IPS-20b (cell line): ENCODE data around the gene SLC47A2.

ENCODE experiments used
- H3K27ac ChIP-seq: one replicate; pipeline ENCODE4 v1.5.1; 2013; ENCODE audit warnings: low read length
- H3K27me3 ChIP-seq: 2 replicates; pipeline ENCODE4 v1.6.1; 2013; ENCODE audit warnings: mild to moderate bottlenecking, low read length, inconsistent platforms; ENCODE audit not compliant: insufficient read depth
- H3K36me3 ChIP-seq: 2 replicates; pipeline ENCODE4 v1.6.1; 2013; ENCODE audit warnings: low read depth, mild to moderate bottlenecking, inconsistent platforms, low read length, moderate library complexity; ENCODE audit not compliant: insufficient read depth
- H3K4me1 ChIP-seq: 2 replicates; pipeline ENCODE4 v1.6.1; 2013; ENCODE audit warnings: mild to moderate bottlenecking, control low read depth, inconsistent platforms, low read length, moderate library complexity; ENCODE audit not compliant: insufficient read depth
- H3K4me3 ChIP-seq: 2 replicates; pipeline ENCODE4 v1.5.1; 2013; ENCODE audit warnings: mild to moderate bottlenecking, low read length, inconsistent platforms
- H3K9ac ChIP-seq: 2 replicates; pipeline ENCODE4 v1.6.1; 2013; ENCODE audit warnings: low read depth, mild to moderate bottlenecking, inconsistent platforms, low read length, moderate library complexity
- H3K9me3 ChIP-seq: 2 replicates; pipeline ENCODE4 v1.6.1; 2013; ENCODE audit warnings: mild to moderate bottlenecking, low read depth, low read length, inconsistent platforms; ENCODE audit not compliant: insufficient read depth

The SLC47A2 gene

DNA sequence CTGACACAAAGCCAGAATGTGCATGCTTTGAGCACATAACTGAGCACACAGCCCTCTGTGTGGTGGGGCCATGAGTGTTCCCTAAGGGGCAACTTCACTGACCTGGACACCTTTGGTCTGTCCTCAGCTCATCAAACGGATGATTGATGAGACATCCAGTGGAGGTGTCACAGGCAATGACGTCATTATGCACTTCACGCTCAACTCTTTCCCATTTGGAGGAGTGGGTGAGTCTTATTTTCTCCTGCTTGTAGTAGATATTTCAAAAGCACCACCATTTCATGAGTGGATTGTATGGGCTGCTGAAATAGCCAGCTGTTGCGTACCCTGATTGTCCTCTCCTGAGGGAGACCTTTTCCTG is 51.6 kb downstream of the SLC47A2 start:
- no peaks in the 10 kb centered on the region for H3K27me3 ChIP-seq
- H3K4me3 ChIP-seq: no peak overlapping the region
- H3K9ac ChIP-seq: no peak overlapping the region
- H3K4me1 ChIP-seq: peaks cover 9% of the 10 kb centered on the region; the same call in 1 of the 2 replicates
- H3K36me3 ChIP-seq: peaks cover 52% of the 10 kb centered on the region
- no peak overlapping the region for H3K27ac ChIP-seq
- H3K9me3 ChIP-seq: no peaks in the 10 kb centered on the region

DNA sequence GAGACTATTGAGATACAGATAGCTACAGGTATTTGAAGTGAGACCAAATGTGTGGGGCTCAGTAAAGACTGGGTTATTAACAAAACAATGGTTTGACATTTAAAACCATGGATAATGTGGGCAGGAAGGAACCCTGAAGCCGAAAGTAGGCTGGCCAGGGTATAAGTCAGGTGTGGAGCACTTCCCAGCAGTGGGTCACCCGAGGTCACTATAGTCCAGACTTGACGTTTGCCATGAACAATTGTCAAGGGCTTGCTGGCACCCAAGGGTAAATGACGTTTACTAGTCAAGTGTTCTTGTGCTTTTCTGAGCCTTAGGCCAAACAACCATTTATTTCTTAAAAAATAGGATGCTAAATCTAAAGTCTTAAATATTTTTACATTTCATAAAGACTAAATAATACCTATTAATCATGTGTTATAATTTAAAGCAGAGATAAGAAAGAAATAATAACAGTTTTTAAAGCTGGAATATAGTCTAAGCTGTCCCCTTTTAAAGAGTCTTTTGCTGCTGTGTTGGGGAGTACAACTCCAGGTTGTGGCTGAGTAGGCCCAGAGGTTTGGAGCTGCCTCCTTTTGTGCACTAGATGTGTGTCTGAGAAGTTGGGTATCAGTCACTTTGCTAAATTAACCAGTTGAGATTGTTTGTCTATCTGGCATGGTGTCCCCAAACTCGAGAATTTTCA is 52.1 kb downstream of the SLC47A2 start:
- no peak overlapping the region for H3K9ac ChIP-seq
- peaks cover 9% of the 10 kb centered on the region; the same call in 1 of the 2 replicates for H3K4me1 ChIP-seq
- no peak overlapping the region for H3K27ac ChIP-seq
- H3K4me3 ChIP-seq: no peak overlapping the region
- peaks cover 53% of the 10 kb centered on the region for H3K36me3 ChIP-seq
- no peaks in the 10 kb centered on the region for H3K27me3 ChIP-seq
- H3K9me3 ChIP-seq: no peaks in the 10 kb centered on the region

DNA sequence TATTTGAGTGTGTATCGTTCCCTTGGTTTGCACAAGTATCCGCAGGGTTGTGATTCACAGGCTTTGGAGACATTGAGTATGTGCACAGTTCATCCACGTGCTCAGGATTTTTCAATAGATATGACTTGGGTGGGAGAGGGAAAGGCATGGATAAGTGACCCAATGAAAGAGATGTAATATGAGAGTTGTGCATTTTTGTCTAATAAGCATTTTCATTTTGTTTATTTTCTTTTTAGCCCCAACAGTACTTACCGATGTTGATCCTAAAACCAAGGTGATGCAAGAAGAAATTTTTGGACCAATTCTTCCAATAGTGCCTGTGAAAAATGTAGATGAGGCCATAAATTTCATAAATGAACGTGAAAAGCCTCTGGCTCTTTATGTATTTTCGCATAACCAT is 53.3 kb downstream of the SLC47A2 start:
- H3K4me3 ChIP-seq: no peak overlapping the region
- H3K9me3 ChIP-seq: no peaks in the 10 kb centered on the region
- no peaks in the 10 kb centered on the region for H3K27me3 ChIP-seq
- H3K27ac ChIP-seq: no peak overlapping the region
- no peak overlapping the region for H3K9ac ChIP-seq
- peaks cover 9% of the 10 kb centered on the region; the same call in 1 of the 2 replicates for H3K4me1 ChIP-seq
- peaks cover 58% of the 10 kb centered on the region for H3K36me3 ChIP-seq

DNA sequence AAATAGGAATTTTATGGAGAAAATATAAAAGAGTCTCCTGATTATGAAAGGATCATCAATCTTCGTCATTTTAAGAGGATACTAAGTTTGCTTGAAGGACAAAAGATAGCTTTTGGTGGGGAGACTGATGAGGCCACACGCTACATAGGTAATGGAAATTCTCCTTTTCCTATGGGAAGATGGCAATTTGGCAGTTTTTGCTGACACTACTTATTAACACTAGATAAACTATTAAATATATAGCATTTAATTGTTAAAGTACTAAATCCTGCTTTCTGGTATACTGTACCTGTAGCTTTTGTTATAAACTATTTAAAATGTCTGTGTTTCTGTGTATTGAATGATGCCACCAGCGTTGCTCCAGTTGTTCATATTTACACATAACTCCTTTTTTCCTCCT is 55.3 kb downstream of the SLC47A2 start:
- no peak overlapping the region for H3K27ac ChIP-seq
- H3K36me3 ChIP-seq: peaks cover 68% of the 10 kb centered on the region
- no peaks in the 10 kb centered on the region for H3K9me3 ChIP-seq
- no peak overlapping the region for H3K9ac ChIP-seq
- no peaks in the 10 kb centered on the region for H3K27me3 ChIP-seq
- peaks cover 9% of the 10 kb centered on the region; the same call in 1 of the 2 replicates for H3K4me1 ChIP-seq
- no peak overlapping the region for H3K4me3 ChIP-seq

DNA sequence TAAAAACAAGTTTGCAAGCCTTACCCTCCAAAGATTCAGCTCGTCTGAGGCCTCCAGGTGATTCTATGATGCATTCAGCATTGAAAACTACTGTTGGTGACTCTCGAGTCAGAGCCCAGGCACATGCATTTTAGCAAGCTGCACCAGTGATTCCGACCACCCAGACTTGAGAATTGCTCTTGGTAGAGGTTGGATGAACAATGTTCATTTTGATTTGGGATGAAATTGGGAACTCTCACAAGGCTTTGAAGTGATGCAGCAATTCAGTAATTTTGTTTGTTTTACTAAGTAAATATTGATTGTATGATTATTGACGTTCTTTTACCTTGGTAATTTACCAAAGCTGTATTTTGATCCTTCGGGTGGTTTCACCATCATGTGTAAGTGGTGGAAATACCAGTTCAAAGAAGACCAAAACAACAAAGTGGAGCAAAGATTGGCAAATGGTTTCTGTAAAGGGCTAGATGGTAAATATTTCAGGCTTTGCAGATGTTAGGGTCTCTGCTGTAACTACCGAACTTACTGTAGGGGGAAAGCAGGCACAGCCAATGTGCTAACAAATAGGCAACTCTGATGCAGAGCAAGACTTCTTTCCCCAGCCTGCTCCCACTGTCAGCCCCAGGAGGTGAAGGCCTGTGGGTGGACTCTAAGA is 56.0 kb downstream of the SLC47A2 start:
- Histone ChIP-seq H3K36me3 (peaks cover 69% of the 10 kb centered on the region), H3K27me3 (no peaks in the 10 kb centered on the region), H3K27ac (no peak overlapping the region), H3K9me3 (no peaks in the 10 kb centered on the region), H3K4me1 (peaks cover 9% of the 10 kb centered on the region; the same call in 1 of the 2 replicates), H3K4me3 (no peak overlapping the region), H3K9ac (no peak overlapping the region)

DNA sequence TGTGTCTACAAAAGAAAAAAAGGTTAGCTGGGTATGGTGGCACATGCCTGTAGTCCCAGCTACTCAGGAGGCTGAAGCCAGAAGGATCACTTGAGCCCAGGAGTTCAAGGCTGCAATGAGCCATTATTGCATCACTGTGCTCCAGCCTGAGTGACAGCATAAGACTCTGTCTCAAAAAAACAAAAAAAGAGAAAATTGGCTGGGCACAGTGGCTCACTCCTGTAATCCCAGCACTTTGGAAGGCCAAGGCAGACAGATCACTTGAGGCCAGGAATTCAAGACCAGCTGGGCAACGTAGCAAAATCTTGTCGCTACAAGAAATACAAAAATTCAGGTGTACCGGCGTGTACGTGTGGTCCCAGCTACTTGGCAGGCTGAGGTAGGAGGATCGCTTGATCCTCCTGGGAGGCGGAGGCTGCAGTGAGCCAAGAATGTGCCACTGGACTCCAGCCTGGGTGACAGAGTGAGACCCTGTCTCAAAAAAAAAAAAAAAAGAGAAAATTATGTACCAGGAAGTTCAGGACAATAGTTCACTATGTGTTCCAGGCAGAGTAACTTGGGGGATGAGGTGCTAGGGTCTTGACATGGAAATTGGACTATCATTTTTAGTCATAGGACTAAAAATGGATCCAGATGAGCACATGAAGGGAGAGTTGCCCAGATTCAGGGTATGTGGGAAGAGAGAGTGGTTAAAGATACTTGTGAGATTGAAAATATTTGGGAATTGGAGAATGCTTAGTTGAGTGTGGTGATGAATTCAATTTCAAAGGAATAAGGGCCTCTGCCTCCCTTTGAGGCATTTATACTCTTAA is 56.8 kb downstream of the SLC47A2 start:
- no peak overlapping the region for H3K9ac ChIP-seq
- no peaks in the 10 kb centered on the region for H3K27me3 ChIP-seq
- no peaks in the 10 kb centered on the region for H3K9me3 ChIP-seq
- H3K4me1 ChIP-seq: peaks cover 9% of the 10 kb centered on the region; the same call in 1 of the 2 replicates
- H3K4me3 ChIP-seq: no peak overlapping the region
- peaks cover 70% of the 10 kb centered on the region for H3K36me3 ChIP-seq
- H3K27ac ChIP-seq: no peak overlapping the region

DNA sequence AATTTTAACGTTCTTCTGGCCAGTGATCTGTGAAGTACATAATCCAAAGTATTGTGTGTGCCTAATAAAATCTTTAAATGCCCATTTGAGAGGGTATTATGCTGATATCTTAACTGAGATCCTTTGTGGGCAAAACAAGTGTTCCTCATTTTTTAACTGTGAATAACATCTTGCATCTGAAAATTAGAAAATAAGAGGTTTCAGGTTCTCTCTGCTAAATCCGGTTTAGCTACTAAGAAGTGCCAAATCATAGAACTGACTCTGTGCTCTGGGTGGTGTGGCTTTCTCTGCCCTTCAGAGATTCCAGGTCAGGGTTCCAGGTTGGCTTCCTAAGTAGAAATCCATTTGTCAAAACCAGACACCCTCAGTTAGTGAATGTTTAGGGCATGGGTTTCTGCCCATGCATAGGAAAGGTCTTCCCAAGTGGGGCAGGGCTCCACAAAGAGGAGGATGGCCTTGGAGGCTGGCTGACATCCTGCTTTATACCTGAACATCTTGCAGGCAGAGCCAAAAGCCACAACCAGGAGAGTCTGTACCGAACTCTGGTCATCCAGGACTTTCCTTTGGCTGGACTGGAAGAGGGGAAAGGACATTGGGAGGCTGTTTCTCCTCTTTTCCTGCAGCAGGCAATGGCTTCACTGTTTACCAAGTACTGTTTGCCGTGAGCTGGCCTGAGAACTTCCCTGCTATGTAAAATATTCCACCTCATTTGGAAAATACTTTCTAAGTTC is 59.4 kb downstream of the SLC47A2 start:
- Histone ChIP-seq H3K36me3 (peaks cover 67% of the 10 kb centered on the region), H3K27ac (no peak overlapping the region), H3K9ac (no peak overlapping the region), H3K9me3 (no peaks in the 10 kb centered on the region), H3K4me3 (no peak overlapping the region), H3K27me3 (no peaks in the 10 kb centered on the region), H3K4me1 (peaks cover under 1% of the 10 kb centered on the region; the same call in 1 of the 2 replicates)

DNA sequence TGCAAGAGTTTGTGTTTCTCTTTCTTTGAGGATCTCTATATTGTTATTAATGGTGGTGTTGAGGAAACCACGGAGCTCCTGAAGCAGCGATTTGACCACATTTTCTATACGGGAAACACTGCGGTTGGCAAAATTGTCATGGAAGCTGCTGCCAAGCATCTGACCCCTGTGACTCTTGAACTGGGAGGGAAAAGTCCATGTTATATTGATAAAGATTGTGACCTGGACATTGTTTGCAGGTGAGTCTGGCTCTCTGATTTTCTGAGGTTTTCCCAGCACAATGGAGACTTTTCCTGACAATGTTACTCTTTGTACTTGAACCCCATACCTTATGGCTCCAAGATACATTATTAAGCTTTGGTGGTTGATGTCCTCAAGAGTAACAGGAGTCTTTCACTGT is 60.0 kb downstream of the SLC47A2 start:
- no peaks in the 10 kb centered on the region for H3K9me3 ChIP-seq
- H3K27ac ChIP-seq: no peak overlapping the region
- H3K36me3 ChIP-seq: peaks cover 66% of the 10 kb centered on the region
- no peak overlapping the region for H3K4me3 ChIP-seq
- no peak overlapping the region for H3K9ac ChIP-seq
- no peaks in the 10 kb centered on the region for H3K27me3 ChIP-seq
- H3K4me1 ChIP-seq: peaks cover 2% of the 10 kb centered on the region; the same call in 1 of the 2 replicates

DNA sequence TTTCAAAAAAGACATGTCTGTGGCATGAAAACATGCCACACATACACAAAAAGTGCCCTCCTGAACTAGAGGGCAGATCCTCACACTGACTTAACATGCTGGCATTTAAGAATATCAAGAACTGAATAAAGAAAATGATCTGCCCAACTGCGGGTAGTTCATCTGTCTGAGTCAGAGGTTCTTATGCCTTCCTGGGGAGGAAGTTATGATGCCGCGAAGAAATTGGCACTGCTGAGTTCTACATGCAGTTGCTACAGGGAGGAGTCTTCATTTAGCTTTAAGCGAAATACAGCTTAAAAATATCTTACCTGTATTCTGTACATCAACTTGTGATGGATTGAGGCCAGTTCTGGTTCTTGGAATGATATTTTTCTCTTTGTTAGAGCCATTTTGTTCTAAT is 61.5 kb downstream of the SLC47A2 start:
- Histone ChIP-seq H3K27ac (no peak overlapping the region), H3K36me3 (peaks cover 58% of the 10 kb centered on the region), H3K9ac (no peak overlapping the region), H3K4me3 (no peak overlapping the region), H3K9me3 (no peaks in the 10 kb centered on the region), H3K4me1 (peaks cover 8% of the 10 kb centered on the region; the same call in 1 of the 2 replicates), H3K27me3 (peaks cover under 1% of the 10 kb centered on the region; the same call in 1 of the 2 replicates)

DNA sequence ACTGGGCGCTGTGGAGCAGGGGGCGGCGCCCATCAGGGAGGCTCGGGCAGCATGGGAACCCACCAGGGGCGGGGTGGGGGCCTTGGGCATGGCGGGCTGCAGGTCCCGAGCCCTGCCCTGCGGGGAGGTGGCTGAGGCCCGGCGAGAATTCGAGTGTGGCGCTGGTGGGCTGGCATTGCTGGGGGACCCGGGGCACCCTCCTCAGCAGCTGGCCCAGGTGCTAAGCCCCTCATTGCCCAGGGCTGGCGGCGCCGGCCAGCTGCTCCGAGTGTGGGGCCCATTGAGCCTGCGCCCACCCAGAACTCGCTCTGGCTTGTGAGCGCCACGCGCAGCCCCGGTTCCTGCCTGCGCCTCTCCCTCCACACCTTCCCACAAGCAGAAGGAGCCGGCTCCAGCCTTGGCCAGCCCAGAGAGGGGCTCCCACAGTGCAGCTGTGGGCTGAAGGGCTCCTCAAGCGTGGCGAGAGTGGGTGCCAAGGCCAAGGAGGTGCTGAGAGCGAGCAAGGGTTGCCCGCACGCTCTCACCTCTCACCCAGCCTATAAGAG is 62.0 kb downstream of the SLC47A2 start:
- Histone ChIP-seq H3K4me1 (peaks cover 8% of the 10 kb centered on the region), H3K9ac (no peak overlapping the region), H3K9me3 (no peaks in the 10 kb centered on the region), H3K4me3 (no peak overlapping the region), H3K27ac (no peak overlapping the region), H3K36me3 (peaks cover 56% of the 10 kb centered on the region), H3K27me3 (peaks cover 5% of the 10 kb centered on the region; the same call in 1 of the 2 replicates)

DNA sequence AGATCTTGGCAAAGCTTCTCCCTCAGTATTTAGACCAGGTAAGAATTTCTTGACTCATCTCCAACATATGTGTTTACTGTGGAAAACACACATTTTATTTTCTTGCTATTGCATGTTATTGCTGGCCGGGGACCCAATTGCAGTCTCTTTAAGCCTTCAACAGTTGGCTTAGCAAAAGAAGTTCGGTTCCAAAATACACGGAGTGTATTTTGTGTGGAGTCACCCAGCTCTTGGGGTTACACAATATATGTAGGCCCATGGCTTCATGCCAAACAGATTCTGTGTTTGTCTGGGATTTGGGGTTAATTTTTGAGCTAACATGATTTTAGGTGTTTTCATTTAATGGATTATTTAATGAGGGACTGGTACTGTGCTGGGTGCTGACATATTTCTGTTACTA is 63.8 kb downstream of the SLC47A2 start:
- peaks cover 16% of the 10 kb centered on the region; the same call in 1 of the 2 replicates for H3K27me3 ChIP-seq
- no peak overlapping the region for H3K9ac ChIP-seq
- peaks cover 48% of the 10 kb centered on the region for H3K36me3 ChIP-seq
- H3K4me3 ChIP-seq: no peak overlapping the region
- no peak overlapping the region for H3K27ac ChIP-seq
- peaks cover 8% of the 10 kb centered on the region for H3K4me1 ChIP-seq
- no peaks in the 10 kb centered on the region for H3K9me3 ChIP-seq
